Body of pancreas (tissue), 4 donors: ENCODE measurements around the gene TMEM109.

Experiments used
- CTCF ChIP-seq, 7 experiments: fragments of 450-650 bp in 4 of 7; fragments of 200-600 bp in 3 of 7; sonication (generic) in 3 of 7; IDR thresholded peaks; one replicate each; pipeline ENCODE4 v1.5.1; 2016 to 2019; ENCODE audit warnings: antibody characterized with exemption in 7 of 7
- POLR2A ChIP-seq, 3 donors: fragments of 450-650 bp; IDR thresholded peaks; one replicate each; pipeline ENCODE4 v1.6.1; 2016; ENCODE audit warnings: antibody characterized with exemption in 3 of 3, mild to moderate bottlenecking in 2 of 3

- no peak for TF ChIP-seq CTCF (IDR thresholded peaks at IDR 0.05)
- TF ChIP-seq POLR2A (IDR thresholded peaks at IDR 0.05), result no peak
Measured at GRCh38 chr11:60930394-60930793, 16.4 kb downstream of the TMEM109 start.
